A172 (cell line): ENCODE data around the gene FLNB. TPM values are rescaled to one million over a fixed set of nuclear protein-coding genes. Genes with fewer than 3 reads are reported as not detected.

Source experiments
- DNase-seq: peaks from one replicate; pipeline ENCODE4 v3.0.0-alpha.2; 2015; ENCODE audit warnings: low spot score
- total RNA-seq: library from RNA; depleted of rRNA; stranded (reverse); fragments of >200 nt; shearing (Covaris generic); gene quantifications from 2 replicates; pipeline ENCODE4 v1.2.3, GENCODE V29; 2014

Gene FLNB
- total RNA-seq, 1 experiment from 2014 or later, result 225 TPM

DNA sequence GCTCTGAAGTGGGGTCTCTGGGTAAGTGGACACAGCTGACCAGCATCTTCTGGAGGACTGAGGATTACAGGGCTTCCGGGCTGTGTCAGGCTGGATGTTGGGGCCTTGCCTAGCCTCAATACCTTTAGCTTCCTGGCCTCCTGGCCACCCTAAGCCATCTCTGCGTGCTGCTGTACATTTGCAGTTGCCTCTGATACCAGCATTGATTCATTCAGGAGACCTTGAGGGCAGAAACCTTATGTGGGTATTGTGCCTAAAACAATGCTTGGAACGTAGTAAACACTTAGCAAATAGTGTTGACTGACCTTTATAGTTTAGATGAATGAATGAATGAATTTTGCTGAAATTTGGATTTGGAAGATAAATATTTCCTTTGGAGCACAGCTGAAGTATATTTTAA lies 97.0 kb downstream of the FLNB start:
- no peak for DNase-seq

DNA sequence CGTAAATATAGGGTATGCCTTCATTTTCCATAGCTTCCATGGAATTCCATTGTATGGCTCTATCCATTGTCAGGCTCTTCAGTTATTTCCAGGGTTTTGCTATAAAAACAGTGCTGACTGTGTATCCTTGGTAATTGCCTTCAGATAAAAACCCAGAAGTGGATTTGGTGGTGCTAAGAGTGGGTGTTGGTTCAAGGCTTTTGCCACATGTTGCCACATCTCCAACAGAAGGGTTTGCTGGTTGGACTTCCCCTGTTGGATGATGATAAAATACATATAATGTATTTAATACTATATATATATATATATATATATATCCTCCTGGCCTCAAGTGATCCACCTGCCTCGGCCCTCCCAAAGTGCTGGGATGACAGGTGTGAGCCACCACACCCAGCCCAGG lies 97.8 kb downstream of the FLNB start:
- no peak for DNase-seq

DNA sequence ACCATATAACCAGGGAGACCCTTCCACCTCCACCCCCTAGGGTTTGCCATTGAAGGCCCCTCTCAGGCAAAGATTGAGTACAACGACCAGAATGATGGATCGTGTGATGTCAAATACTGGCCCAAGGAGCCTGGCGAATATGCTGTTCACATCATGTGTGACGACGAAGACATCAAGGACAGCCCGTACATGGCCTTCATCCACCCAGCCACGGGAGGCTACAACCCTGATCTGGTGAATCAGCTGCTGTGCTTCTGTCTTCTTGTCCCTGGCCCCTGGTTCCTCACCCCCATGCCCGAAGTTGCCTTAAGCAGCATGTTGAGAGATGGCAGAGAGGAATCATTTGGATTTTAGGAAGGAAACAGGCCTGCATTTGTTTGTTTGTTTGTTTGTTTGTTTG lies 98.4 kb downstream of the FLNB start:
- no peak for DNase-seq

DNA sequence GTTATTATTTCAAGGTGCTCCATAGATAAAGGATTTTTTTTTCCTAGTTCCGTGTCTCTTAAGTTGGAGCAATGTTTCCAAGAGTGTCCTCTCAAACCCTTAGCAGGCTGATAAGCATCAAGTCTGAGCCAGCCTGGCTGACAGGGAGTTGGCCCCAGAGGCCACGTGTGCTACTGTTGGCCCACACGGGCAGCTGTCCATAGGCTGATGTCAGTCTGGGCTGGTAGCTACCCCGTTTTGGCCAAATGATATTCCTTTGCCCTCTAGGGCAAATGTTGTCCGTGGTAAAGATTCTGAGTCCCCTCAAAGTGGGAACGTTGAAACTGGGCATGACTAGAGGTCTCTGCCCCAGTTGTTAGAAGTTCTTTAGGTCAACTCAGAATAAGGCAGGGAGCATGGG lies 99.4 kb downstream of the FLNB start:
- no peak for DNase-seq

DNA sequence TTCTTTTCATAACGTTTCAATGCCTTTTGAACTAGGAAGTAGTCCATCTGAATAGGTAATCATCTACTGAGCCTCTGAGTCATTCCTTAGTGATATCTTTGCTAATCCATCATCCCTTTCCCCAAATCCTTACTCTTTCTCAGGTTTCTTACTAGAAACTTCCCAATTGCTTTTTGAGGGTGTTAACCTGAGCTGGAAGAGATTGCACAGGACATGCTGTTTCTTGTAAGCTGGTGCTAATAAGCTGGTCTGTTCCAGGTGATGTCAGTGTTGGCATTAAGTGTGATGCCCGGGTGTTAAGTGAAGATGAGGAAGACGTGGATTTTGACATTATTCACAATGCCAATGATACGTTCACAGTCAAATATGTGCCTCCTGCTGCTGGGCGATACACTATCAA lies 101.5 kb downstream of the FLNB start:
- DNase-seq, result no peak

DNA sequence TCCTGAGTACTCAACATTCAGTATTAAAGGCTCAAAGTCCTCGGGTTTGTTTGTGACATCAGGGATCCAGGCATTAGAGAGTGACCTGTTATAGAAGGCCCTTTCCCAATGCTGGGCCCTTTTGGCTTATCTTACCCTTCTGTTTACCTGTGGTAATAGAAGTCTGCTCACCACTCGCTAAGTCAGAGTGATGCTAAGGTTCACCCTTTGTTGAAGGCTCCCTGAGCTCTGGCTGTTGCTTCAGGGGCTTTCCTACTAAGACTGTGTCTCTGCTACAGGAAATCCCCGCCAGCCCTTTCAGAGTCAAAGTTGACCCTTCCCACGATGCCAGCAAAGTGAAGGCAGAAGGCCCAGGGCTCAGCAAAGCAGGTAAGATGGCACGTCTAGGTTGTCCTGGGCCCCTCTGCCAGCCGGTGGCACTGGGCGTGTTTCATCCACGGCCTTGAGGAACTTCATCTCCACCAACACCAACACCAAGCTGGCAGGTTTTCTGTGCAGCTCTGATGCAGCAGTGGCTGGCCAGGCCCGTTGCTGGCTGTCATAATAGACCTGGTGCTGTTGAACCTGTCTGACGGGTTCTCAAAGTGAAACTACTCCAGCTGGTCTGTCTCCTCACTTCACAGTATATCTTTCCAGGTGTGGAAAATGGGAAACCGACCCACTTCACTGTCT lies 103.4 kb downstream of the FLNB start:
- DNase-seq, result no peak

DNA sequence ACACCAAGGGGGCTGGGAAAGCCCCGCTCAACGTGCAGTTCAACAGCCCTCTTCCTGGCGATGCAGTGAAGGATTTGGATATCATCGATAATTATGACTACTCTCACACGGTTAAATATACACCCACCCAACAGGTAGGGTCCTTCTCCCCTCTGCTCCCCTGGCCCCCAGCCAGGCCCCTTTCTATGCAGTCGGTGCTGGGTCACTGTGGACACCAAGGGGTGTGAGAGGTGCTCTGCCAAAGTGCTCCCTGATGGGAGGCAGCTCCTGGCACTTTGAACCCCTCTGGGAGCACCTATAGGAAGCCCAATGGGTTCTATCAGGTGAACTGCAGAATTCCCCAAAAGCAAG lies 103.9 kb downstream of the FLNB start:
- no peak for DNase-seq

DNA sequence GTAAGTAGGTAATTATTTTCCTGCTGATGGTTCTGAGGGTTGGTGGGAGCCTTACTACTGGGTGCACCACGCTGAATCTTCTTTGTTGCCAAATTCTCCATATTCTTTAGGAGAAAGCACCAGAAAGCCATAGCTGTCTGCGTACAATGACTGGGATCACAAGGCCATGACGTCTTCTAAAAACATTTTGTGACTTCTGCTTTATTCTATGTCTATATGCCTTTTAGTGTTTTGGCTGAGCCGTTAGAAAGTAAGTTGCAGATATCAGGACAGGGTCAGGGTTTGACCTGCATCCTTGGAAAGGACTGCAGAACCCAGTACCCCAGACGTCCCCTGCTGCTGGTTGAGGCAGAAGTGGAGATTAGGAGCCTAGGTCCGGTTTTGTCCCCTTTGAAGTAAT lies 107.0 kb downstream of the FLNB start:
- no peak for DNase-seq

DNA sequence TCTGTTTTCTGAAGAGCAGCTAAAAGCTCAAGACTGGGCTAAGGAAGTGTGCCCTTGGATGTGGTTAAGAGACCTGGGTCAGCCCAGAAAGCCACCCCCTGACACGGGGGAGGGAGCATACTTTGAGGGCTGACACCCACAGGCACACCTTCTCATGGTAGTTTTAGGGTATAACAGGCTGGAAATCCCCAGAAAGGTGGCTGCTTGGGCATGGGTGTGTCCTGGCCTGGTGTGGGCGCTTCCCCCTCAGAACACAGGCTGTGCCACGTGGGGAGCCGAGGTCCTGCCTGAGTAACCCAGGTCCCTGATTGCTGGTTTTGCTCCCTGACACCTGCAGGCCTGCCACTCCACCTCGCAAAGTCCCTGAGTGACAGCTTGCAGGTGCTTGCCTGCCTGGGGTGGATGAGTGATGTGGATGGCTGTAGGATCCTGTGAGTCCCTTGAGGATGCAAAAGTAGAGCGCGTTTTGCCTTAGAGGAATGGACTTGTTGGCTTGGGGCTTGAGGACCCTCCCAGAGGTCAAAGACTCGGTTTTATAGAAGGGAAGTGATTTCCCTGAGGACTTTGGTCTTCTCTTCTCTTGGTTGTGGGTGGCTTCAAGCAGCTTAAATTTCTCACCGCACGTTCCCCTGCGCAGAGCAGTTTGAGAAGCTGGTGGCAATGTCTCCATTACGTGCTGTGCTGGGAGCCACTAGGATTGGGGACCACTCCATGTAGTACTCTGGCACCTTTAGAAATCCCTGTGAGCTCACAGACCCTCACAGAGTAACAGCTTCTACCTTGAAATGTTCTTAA lies 108.1 kb downstream of the FLNB start:
- DNase-seq, result no peak

DNA sequence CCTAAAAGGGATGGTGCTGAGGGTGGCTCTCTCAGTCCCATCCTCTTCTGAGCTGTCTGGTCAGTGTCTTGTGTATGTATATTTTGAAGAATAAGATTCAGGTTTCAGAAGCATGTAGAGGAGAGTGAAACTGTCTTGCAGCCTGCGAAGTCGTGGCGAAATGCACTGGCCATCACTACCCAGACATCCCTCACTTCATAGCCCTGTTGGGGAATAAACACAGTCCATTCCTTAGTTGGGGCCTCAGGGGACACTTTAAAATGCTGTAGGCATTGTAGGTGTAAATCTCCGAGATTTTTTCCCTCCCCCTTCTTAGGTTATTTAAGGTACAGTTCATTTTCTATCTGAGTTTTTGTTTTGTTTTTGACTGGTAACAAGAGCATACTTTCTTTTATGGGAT lies 108.8 kb downstream of the FLNB start:
- no peak for DNase-seq

DNA sequence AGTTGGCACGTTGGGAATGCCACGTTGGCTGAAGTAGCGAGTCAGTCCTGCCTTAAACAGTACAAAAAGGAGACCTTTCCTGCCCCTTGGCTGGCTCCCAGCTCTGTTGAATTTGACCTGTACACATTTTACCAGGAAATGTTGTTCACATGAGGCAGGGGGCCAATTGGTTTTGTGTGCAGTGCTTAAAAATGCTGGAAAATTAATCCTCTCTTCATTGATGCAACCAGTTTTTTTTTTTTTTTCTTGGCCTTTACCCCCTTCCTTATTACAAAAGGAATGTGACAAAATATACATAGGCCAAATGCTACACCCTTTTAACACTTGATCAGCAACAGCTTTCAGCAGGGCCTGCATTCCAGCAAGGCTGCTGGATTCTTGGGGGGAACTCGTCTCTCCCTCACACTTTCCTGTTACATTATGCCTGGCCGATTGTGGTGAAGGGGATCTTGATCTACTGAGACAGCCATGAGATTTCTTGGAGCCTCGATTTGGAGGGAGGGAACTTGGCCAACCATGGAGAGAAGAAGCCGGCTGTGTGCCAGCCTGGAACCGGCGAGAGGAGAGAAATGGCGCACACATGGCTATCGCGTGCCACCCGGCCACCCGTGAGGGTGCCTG lies 109.4 kb downstream of the FLNB start:
- DNase-seq, result no peak

DNA sequence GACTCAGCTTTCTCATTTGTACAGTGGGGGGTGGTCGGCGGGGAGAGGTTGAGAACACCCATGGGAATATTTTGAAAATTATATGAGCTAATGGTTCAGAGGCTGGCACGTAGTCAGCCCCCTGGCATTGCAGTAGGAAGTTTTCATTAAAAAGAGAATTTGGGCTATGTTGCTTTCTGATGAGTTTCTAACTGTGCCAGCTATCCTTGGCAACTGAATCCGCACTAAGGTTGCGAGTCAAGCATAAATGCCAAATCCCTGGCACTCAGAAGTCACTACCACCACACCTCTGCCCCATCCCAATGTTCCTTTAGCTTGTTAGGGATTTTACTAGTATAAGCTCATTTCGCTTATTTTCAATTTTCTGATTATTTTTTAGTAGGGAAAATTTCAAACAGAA lies 111.0 kb downstream of the FLNB start:
- DNase-seq, result no peak

DNA sequence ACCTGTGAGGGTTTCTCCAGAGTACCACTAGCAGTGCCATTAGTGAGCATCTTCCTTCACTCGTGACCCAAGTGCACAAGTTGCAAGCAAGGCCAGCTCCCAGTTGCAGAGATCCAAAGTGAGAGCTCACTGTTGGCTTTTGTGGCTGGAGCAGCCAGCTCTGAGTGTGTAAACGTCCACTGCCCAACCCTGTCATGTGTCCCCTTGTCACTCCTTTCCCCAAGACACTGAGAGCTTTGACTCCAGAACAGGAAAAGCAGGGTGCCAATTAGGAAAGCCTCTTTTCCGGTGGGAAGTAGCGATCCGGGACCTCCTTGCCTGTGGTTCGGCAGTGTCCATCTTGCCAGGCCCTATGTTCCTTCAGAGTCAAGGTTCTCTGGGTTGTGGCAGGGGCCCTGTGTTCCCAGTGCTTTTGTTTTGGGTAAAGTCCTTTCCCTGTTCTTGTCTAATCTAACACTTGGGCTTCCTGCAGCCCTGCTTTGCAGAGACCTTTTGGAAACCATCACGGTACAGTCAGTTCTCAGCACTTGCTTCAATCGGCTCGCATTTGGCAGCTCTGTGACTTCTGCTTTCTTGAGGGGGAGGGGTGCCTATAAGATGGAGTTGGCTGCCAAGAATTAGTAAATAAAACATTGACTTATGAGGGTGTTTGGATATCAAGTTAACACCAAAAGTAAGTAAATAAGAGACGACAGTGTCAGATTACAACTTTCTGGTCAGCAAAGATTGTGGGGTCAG lies 112.0 kb downstream of the FLNB start:
- DNase-seq, result no peak

DNA sequence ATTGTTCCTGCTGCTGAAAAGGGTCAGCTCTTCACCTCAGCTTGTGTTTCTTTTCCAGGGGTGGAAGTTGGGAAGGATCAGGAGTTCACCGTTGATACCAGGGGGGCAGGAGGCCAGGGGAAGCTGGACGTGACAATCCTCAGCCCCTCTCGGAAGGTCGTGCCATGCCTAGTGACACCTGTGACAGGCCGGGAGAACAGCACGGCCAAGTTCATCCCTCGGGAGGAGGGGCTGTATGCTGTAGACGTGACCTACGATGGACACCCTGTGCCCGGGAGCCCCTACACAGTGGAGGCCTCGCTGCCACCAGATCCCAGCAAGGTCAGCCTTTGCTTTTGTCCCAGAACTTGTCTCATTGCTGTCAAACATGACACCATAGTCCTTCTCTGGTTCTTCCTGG lies 113.0 kb downstream of the FLNB start:
- DNase-seq, result no peak

DNA sequence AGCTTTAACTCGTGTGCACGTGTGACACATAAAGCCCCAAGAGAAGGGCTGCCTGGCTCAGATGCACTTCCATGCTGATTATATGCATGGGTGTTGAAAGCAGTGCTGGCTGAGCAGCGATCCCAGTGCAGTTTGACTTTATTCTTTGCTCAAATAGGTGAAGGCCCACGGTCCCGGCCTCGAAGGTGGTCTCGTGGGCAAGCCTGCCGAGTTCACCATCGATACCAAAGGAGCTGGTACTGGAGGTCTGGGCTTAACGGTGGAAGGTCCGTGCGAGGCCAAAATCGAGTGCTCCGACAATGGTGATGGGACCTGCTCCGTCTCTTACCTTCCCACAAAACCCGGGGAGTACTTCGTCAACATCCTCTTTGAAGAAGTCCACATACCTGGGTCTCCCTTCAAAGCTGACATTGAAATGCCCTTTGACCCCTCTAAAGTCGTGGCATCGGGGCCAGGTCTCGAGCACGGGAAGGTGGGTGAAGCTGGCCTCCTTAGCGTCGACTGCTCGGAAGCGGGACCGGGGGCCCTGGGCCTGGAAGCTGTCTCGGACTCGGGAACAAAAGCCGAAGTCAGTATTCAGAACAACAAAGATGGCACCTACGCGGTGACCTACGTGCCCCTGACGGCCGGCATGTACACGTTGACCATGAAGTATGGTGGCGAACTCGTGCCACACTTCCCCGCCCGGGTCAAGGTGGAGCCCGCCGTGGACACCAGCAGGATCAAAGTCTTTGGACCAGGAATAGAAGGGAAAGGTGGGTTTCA lies 114.9 kb downstream of the FLNB start:
- DNase-seq, result no peak

DNA sequence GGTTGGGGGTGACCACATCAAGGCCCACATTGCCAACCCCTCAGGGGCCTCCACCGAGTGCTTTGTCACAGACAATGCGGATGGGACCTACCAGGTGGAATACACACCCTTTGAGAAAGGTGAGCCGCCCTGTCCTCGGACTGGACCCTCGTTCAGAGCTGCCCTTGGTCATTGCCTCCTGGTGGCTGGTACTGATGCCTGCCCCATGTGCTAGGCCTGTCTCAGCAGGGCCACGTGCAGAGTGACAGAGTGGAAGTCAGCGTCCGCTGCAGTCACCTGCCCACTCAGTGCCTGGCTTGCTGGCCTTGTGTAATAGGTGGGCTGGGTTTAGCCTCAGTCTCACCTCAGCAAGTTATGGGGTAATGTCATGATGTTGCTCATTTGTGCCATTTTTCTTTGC lies 116.2 kb downstream of the FLNB start:
- no peak for DNase-seq

DNA sequence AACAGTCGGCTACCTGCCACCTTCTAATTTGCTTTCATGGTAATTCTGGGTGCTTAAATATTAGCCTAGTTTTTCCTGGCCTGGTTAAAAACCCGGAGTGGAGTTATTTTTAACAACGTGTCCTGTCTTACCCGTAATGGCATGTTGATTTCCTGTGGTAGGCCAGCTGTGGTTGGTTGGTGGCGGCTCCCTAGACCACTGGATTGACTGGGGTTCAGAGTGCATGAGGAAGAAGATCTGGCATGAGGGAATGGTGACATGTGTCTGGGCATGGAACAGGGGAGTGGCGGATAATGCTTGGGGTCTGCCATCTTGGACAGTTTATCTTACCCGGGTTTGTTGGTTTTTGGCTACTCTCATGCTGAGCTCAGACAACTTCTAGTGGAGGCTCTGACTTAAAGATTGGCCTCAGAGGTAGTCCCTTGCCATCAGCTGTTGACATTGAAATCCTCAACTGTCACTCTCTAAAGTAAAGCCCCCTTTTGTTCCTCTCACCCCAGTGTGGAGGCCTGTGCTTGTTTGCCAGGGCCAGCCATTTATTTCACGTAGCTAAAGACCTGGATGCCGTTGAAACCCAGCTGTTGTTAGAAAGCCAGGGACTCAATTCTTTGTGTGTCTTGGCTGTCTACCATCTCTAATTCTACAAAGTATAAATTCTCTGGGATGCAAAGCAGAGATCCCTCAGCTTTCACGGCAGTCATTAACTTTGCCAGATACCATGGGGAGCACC lies 121.0 kb downstream of the FLNB start:
- DNase-seq, result no peak

DNA sequence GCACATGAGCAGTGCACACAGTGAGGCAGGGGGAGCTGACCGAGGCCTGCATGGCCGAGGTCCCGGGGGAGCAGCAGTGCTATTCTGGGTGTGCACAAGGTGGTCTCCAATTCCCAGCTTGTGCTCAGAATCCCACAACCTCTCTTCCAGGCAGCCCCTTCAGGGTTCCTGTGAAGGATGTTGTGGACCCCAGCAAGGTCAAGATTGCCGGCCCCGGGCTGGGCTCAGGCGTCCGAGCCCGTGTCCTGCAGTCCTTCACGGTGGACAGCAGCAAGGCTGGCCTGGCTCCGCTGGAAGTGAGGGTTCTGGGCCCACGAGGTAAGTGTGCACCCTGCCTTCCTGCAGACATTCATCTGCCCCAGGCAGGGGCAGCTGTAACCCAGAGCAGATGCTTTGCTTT lies 122.4 kb downstream of the FLNB start:
- no peak for DNase-seq

DNA sequence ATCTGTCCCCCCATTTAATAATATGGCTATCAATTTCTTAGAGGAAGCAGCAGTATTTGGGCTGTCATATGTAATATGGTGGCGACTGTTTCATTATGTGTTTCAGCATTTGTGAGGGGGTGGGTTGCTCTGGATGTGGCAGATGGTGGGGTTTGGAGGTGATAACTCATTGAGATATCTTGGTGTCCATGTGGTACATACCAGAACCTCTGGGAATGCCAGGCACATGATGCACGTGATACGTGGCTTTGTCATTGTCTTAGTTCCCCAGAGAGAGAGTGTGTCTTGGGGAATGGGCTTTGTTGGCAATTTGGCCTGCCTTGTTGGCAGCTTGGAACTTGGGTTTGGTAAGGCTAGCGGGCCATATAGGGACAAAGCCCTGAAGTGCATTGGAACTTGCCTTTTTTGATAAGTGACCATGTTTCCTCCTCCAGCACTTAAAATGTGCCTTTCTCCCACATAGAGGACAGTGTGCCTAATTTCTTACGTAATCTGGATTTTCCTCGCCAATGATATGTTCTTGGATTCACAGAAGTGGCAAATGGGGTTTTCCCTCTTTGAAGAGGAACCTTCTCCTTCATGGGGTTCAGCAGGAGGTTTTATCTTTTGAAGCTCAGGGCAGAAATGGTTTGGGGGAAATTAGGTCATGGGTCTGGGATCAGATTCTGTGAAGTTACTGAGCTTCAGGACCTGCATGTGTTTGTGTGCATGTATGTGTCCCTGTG lies 123.0 kb downstream of the FLNB start:
- no peak for DNase-seq

DNA sequence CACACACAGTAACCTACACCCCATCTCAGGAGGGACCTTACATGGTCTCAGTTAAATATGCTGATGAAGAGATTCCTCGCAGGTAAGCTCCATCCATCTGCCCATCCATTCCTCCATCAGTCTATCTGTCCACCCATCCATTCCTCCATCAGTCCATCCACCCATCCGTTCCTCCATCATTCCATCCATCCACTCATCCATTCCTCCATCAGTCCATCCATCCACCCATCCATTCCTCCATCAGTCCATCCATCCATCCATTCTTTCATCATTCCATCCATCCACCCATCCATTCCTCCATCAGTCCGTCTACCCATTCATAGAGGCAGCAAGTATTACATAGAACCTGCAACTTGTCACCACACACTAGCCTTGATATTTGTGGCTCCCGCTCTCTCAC lies 124.6 kb downstream of the FLNB start:
- no peak for DNase-seq
